LNCAP (cell line): ENCODE data around the gene ZNF316.

Source experiments
- TF ChIP-seq, protein P1 (sequence below): fragments of 450-650 bp; IDR thresholded peaks from 2 replicates; pipeline ENCODE4 v1.5.1; 2017; ENCODE audit warnings: mild to moderate bottlenecking

ZNF316 gene

GRCh38 chr7:6606866-6607583, 30.1 kb upstream of the ZNF316 start:
- TF ChIP-seq, protein P1, sequence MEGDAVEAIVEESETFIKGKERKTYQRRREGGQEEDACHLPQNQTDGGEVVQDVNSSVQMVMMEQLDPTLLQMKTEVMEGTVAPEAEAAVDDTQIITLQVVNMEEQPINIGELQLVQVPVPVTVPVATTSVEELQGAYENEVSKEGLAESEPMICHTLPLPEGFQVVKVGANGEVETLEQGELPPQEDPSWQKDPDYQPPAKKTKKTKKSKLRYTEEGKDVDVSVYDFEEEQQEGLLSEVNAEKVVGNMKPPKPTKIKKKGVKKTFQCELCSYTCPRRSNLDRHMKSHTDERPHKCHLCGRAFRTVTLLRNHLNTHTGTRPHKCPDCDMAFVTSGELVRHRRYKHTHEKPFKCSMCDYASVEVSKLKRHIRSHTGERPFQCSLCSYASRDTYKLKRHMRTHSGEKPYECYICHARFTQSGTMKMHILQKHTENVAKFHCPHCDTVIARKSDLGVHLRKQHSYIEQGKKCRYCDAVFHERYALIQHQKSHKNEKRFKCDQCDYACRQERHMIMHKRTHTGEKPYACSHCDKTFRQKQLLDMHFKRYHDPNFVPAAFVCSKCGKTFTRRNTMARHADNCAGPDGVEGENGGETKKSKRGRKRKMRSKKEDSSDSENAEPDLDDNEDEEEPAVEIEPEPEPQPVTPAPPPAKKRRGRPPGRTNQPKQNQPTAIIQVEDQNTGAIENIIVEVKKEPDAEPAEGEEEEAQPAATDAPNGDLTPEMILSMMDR = no peak

DNA sequence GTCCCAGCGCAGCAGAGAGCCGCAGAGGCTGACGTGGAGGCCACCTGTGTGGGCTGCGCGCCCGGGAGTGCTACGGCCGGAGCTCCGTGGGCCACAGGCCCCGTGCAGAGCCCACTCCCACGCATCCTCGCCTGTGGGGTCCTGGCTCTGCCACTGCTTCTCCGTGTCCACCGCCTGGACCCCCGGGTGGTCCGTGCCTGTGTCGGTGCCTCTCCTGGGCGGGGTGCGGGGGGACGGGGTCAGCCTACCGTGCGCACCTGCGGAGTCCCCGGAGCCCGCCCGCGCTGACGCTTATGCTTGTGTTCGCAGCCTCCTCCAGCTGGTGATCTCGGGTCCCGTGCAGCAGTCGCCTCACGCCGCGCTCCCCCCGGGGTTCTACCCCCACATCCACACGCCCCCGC, 29.5 kb upstream of the ZNF316 start:
- TF ChIP-seq, protein P1 = no peak

DNA sequence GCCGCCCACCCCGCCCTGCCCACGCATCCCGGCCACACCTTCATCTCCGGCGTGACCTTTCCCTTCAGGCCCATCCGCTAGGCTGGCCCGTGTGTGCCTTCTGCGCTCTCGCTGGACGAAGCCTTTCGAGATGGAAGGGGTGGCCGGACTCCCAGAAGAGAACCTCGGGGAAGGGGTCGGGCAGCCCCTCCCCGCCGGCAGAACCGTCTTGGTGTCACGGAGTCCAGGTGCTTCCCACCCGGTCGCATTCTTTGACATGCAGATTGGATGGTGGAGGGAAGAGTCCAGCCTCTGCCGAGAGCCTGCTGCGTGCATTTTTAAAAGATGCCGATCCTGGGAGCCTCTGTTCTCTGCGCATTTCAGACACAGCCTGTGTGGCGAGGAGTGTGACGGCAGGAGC, 29.0 kb upstream of the ZNF316 start:
- TF ChIP-seq, protein P1 = no peak

- TF ChIP-seq, protein P1 = no peak
Measured at GRCh38 chr7:6608794-6609193, 28.3 kb upstream of the ZNF316 start.

GRCh38 chr7:6612819-6613218, 24.3 kb upstream of the ZNF316 start:
- TF ChIP-seq, protein P1 = no peak

GRCh38 chr7:6613706-6614105, 23.4 kb upstream of the ZNF316 start:
- TF ChIP-seq, protein P1 = no peak

DNA sequence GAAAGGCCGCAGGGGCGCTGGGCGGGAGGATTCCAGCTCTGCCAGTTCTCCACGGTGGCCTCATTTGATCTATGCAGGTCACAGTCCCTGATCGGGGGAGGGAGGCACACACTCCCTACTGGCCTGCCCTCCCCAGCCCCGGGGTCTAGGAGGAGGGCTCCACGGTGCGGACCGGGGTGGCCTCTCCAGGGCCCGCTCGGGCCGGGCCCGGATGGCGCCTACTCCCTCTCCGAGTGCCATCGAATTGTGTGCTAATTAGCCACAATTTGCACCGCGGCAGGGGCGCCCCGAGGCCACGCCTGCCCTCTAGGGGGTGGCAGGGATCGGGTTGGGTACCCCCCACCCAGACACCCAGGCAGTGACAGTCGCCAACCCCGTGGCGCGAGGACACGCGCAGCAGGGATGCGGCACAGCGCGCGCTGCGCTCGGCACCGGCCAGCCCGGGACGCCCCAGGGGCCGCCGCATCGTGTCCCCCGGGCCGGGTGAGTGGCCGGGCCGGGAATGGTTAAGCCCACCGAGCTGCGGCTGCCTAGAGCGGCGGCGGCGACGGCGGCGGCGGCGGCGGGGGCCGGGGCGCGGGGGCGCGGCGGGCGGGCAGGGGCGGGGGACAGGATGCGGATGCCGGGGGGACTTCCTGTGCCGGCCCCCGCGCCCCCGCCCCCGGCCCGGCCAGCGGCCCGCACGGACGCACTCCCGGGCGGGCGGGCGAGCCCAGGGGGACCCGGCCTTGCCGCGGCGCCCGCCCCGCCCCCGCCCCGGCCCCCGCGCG, 22.0 kb upstream of the ZNF316 start, which contains the start of gene ZNF853:
Gene ZNF853 (plus strand): TSS at position 658 of the 770 bp plus-strand sequence. CDS start 565 bp downstream, outside the sequence.
- TF ChIP-seq, protein P1 = no peak
